Measurements from ENCODE around the gene FBXO36.
"Not testable (repeated sequence)": the region's sequence is repeated elsewhere in the genome, so short reads cannot be mapped to it uniquely, and the experiment has no call there.

The FBXO36 gene

DNA sequence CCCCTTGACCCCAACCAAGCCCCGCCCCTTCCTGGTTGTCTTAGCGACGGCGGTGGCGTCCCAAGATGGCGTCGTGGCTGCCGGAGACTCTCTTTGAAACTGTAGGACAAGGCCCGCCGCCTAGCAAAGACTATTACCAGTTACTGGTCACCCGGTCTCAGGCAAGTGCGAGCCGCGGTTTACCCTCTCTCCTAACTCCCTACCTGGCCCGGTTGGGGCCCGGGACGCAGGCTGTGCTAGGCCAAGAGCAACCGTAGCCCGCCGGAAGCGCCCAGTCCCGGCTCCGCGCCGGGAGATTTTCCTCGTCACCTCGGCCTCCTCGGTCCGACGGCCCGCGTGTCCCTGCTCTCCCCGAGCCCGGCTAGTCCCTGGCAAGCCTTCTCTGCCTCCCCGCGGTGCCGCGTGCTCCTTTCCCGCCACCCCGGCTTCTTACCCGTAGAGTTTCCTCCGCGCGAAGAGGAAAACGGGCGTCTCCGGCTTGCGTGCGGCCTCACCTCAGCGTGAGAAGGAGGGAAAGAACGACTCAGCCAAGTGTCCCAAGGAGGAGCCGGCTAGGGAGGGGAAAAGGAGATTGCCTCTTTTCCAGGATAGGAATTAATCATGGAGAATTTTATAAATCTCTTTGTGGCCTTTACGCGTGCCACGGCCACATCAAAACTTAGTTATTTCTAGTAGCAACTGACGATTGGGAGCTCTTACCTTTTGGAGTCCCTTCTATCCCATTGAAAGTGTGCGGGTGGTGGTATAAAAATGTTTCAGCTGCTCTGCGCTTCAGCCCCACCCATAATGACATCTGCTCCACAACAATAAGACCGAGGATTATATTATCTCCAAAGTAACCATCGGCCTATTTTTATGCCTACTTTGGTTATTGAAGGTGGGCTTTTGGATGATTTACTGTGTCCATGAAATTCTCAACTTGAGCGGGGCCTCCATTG is at the start of gene FBXO36:
Gene FBXO36, plus strand, starts transcription at position 55 of the 938 bp plus-strand sequence. Its CDS starts 11 bp downstream, at position 66.
- DNase-seq, result peak; percentile 93

GRCh38 chr2:229873123-229873581 is 49.2 kb upstream of the FBXO36 start:
- no peak for DNase-seq

DNA sequence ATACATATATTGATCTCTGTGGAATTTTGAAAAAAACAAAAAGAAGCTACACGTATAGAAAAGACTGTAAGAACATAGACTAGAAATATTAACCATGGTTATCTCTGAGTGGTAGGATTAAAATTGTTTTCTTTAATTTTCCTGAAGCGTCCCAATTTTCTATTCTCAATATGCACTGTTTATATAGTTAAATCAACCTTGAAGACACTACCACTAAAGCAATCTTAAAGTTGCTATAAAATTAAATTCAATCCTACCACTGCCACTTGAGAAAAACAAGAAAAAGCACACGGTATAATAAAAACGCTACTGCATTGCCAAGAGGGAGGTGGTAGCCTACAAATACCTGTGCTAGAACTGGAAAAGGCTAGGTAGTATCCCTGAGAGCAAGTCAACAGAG is 47.7 kb upstream of the FBXO36 start:
- DNase-seq, result no peak

DNA sequence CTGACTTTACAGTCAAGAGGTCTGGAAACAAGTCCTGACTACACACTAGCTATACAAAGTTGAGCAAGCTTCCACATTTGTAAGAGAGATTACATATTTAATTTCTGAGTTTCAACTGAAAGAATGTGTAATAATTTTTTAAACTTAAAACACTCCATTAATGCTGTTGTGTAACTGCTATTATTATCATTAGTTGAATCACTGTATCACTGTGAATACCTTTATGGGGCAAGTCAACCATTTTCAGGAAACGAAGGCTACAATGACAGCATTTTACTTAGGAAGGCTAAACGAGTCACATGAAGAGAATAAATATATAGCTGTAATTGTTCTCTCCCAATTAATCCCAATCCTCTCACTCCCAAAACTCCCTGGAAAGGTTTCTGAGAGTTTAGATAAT is 46.8 kb upstream of the FBXO36 start:
- no peak for DNase-seq

GRCh38 chr2:229879191-229879950 is 42.9 kb upstream of the FBXO36 start:
- no peak for DNase-seq

GRCh38 chr2:229880892-229881586 is 41.3 kb upstream of the FBXO36 start:
- no peak for DNase-seq

- no peak for DNase-seq
Observed at GRCh38 chr2:229882583-229882982, 39.7 kb upstream of the FBXO36 start.

- DNase-seq, result no peak
Observed at GRCh38 chr2:229884775-229885699, 37.3 kb upstream of the FBXO36 start.

GRCh38 chr2:229887441-229887840 is 34.9 kb upstream of the FBXO36 start:
- no peak for DNase-seq

DNA sequence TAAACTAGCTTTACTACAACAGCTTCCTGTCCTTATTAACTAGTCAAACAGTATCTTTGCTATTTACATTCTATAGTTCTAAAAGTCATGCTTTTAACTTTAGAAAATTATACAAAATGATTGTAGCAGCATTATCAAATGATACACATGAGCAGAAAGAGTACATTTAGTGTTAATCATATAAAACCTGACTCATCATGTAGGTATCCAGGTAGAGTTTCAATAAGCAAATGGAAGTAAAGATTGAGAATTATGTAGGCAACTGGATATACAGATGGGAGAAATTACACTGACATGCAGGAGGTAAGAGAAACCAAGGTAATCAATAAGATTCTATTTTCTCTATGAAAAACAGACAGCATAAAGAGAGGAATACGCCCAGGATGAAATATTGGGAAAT is 34.3 kb upstream of the FBXO36 start:
- no peak for DNase-seq

DNA sequence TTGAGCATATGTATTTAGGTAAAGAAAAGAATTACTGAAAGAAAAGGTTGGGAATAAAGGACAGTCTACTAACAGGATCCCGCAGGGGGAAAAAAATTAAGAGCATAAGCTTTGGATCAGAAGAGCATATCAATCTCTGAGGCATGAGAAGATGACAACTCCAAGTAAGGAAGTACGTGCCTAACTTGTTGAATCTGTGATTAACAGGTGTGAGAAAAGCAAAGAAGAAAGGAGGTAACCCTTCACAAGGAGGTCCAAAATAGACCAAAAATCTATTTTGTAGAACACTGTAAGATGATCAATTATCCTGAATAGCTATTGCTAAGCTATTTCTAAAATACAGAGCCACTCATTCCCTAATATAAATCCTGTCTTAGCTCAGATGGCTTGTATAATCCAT is 33.3 kb upstream of the FBXO36 start:
- no peak for DNase-seq

DNA sequence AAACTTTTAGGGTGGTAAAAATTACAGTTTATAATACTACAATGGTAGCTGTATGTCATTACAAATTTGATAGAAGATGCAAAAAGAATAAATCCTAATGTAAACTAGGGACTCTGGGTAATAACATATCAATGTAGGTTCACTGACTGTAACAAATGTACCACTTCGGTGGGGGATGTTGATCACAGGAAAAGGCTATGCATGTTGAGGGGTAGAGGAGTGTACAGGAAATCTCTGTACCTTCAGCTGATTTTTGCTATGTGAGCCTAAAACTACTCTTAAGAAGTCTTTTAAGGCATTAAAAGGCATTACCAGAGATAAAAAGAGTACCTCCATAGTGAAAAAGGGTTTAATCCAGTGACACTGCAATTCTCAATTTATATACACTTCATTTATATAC is 25.4 kb upstream of the FBXO36 start:
- no peak for DNase-seq

DNA sequence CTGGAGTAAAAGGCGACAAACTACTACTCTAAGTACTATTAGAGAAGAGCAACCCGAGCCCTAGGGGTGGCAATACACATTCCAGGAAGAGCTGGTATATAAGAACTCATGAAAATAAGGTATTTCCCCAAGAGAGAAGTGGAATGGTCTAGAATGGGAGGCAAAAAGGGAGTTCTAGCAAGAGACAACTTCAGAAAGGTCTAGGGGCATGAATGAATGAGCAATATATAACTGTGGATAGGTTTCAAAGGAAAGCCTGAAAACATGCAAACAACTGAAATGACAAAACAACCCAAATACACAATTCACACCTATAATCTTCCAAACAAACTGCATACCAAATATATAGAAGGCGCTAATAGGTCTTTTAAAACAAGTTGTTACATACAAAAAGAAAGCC is 22.7 kb upstream of the FBXO36 start:
- no peak for DNase-seq

DNA sequence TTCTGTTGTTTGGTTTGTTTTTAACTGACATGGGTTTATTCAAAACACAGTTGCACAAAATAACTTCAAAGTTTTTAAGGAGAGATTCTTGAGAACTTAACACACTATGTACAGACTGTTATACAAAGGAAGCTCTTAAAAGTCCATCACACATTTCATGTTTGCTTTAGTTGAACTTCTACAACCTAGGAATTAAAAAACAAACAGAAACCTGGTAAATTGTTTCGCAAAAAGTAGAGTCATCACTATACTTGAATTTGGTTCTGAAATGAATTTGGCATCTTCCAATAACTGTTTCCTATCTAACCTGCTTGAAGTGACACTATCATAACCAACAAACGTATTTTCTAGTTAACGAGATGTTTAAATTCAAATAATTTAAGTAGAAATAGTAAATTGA is 22.3 kb upstream of the FBXO36 start:
- no peak for DNase-seq

- not testable (repeated sequence) for DNase-seq
Observed at GRCh38 chr2:229900514-229900913, 21.8 kb upstream of the FBXO36 start.

GRCh38 chr2:229901819-229902218 is 20.5 kb upstream of the FBXO36 start:
- DNase-seq, result no peak

GRCh38 chr2:229903037-229903436 is 19.3 kb upstream of the FBXO36 start:
- no peak for DNase-seq

DNA sequence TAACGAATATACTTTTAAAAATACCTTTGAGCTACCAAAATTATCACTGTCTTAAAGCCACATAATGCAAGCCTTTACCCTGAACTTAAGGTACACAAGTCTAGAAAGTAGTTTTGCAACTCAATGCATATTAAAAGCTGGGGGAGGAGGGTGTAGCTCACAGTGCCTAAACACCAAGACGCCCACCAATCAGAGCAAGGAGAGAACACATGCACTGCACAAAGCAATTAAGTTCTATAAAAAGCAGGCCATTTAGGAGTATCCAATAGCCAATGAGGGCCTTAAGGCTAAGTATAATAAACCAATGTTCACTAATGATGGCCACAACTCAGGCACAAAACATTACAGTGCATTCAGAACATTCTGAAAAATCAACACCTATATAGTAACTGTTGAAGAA is 16.7 kb upstream of the FBXO36 start:
- DNase-seq, result no peak

- no peak for DNase-seq
Observed at GRCh38 chr2:229909090-229909489, 13.2 kb upstream of the FBXO36 start.

DNA sequence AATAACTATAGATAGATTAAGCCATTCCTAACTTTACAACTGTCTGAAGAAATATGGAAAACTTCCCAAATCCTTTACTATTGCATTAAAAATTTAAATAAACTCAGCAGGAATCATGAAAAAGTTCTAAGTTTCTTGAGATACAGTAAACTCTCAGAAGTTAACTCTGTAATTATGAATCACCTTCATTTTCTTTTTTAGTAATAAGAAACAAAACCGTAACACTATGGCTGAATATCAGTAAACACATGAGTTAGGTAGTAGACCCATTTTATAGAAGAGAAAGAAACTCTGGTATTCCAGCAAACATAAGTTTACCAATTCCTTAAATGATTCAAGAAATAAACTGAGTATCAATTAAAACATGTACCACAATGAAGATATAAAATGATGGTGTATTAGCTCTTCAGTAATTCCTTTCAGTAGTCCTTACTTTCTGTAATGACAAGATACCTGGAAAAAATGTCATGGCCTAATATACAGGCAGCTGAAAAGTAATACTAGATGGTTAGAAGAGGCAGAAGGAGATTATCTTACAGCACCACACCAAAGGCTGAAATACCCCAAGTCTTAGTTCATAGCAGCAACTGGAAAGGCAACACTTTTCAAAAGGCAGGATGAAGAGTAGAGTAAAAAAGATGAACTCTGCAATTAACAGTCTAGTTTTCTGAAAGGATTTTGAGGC is 12.0 kb upstream of the FBXO36 start:
- no peak for DNase-seq

DNA sequence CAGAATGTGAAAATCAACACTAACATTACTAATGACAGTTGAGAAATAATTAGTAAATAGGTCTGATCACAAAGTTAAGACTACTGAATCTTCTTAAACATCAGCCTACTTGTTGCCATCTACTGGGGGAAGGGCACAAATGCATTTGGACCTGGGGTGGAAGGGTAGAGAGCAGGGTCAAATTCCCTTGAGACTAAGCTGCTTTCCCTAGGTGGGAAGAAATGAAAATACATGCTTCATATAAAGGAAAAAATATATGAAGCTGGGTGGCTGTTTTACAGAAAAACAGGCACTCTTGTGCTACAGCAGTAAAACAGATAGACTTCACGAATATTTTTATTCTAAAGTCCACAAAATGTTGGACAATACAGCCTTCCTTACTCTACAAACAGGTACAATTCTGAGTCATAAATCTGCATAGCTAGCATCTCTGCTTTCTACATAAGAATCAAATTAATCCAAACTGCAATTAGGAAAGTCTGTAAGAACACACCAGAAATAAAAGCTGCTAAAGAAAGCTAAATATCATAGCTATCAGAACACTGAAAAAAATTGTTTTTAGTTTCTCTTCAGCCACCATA is 11.4 kb upstream of the FBXO36 start:
- no peak for DNase-seq
